ENCODE measurements around the gene SMIM10L1. TPM values are rescaled to one million over a fixed set of nuclear protein-coding genes. Genes with fewer than 3 reads are reported as not detected.

SMIM10L1 gene
- total RNA-seq, 1 donor from 2014 or later = 8.0 TPM

DNA sequence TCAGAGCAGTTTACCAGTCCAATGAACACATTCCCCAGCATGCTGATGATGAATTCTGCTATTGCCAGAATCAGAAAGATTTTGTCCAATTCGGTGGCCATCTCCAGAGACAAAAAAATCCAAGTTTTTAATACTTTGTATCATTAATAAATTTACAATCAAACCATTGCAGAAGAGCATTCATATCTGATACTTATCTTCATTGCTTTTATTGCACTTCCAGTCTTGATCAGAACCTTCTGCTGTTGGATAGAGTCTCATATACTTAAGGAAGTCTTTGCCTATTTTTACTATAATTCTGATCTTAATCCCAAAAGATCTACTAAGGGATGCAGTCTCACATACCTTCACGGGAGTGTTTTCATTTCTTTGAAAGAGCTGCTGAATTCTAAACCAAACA, 15.8 kb downstream of the SMIM10L1 start, which contains the start of gene TAS2R42:
TAS2R42 (minus strand) TSS at position 101 of the 400 bp plus-strand sequence; CDS start at position 101, 0 bp downstream.
- no peak for DNase-seq (ENCODE audit: low read depth)

DNA sequence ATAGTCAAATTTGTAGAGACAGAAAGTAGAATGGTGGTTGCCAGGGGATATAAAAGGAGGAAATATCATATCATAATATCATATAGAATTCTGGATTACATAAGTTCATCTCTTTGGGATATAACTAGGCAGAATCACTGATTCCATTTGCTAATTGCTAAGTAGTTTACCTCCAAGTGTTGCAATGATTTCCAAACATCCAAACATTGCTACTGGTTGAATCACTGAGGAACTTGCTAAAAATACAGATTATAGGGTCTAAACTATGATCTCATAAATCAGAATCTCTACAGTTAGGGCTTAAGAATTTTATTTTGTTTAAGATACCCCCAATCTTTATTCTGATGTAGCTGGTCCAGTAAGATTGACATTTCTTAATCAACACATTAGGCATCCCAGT, 31.8 kb downstream of the SMIM10L1 start:
- no peak for DNase-seq (ENCODE audit: low read depth)

DNA sequence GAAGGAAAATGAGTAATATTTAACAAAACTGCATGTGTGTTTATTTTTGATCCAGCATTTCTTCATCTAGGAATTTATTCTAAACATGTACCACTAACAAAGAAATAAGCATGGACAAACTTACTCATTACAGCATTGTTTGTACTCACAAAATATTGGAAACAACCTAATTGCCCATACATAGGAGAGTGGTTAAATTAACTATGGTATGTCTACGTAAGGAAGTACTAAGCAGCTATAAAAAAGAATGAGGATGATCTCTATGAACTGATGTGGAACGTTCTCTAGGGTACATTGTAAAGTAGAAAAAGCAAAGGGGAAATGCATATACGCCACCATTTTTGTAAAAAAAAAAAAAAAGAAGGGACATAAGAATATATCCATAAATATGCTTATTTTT, 33.2 kb downstream of the SMIM10L1 start:
- no peak for DNase-seq (ENCODE audit: low read depth)

DNA sequence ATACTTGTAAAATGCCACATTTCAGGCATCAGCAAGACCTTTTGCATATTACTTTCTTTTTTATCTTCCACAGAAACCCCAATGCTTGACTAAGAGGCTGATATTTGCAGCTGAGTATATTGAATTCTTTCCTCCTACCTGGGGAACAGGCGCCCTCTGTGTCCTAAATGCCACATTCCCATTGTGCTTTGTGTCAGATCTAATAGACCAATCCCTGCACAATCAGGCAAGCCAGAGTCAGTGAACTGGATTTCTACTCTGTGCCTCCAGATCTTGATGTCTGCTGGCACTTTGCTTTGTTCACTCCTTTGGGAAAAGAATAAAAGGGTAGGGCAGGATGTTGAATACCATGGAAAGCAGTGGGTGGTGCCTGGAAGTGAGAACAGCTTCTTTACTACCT, 38.1 kb downstream of the SMIM10L1 start:
- DNase-seq (ENCODE audit: low read depth) = no peak

Other genes with a start within 250 kb of the SMIM10L1 start
- not detected in 2 replicates for gene PRH2, start 242.0 kb upstream of the SMIM10L1 start, total RNA-seq
- 1.4 and 7.1 TPM in 2 replicates for gene TAS2R14, start 231.9 kb upstream of the SMIM10L1 start, total RNA-seq
- gene TAS2R50, start 184.3 kb upstream of the SMIM10L1 start, total RNA-seq = 0.35 and 9.3 TPM in 2 replicates
- 1.6 and 7.7 TPM in 2 replicates for gene TAS2R20, start 172.9 kb upstream of the SMIM10L1 start, total RNA-seq
- gene TAS2R19, start 148.6 kb upstream of the SMIM10L1 start, total RNA-seq = 1.2 and 11.6 TPM in 2 replicates
- gene TAS2R31, start 139.8 kb upstream of the SMIM10L1 start, total RNA-seq = 9.5 TPM in 1 of 2 replicates, not detected in the other
- gene TAS2R46, start 108.9 kb upstream of the SMIM10L1 start, total RNA-seq = 5.3 TPM in 1 of 2 replicates, not detected in the other
- 0.52 TPM in 1 of 2 replicates, not detected in the other for gene TAS2R43, start 78.9 kb upstream of the SMIM10L1 start, total RNA-seq
- 0.52 and 8.6 TPM in 2 replicates for gene TAS2R30, start 36.5 kb upstream of the SMIM10L1 start, total RNA-seq
- gene TAS2R42, start 15.7 kb downstream of the SMIM10L1 start, total RNA-seq = not detected in 2 replicates
- not detected in 2 replicates for gene PRB3, start 98.5 kb downstream of the SMIM10L1 start, total RNA-seq
- gene PRB4, start 139.2 kb downstream of the SMIM10L1 start, total RNA-seq = not detected in 2 replicates
- not detected in 2 replicates for gene PRB2, start 224.4 kb downstream of the SMIM10L1 start, total RNA-seq

Data from renal cortical epithelial cell (primary cell).